SK-N-SH treated with all-trans-retinoic acid at 6 μM for 48 hours (cell line): ENCODE data around the gene CENPK.

Source experiments
- ARNTL ChIP-seq: fragments of 450-650 bp; formaldehyde crosslinking; IDR thresholded peaks from 2 replicates; pipeline ENCODE4 v1.5.0; 2020; ENCODE audit warnings: low read depth, mild to moderate bottlenecking, moderate library complexity, borderline replicate concordance
- CSRNP3 ChIP-seq: fragments of 250-450 bp; sonication (Bioruptor Pico); IDR thresholded peaks from 2 replicates; pipeline ENCODE4 v1.5.1; 2021; ENCODE audit warnings: mild to moderate bottlenecking, moderate library complexity
- GLIS3 ChIP-seq: fragments of 250-450 bp; sonication (Bioruptor Pico); IDR thresholded peaks from 2 replicates; pipeline ENCODE4 v1.5.0; 2020; ENCODE audit warnings: mild to moderate bottlenecking, moderate library complexity
- OSR1 ChIP-seq: fragments of 250-450 bp; sonication (Bioruptor Pico); IDR thresholded peaks from 2 replicates; pipeline ENCODE4 v1.8.0; 2022; ENCODE audit warnings: moderate library complexity, mild to moderate bottlenecking, inconsistent platforms
- PATZ1 ChIP-seq: fragments of 250-450 bp; sonication (Bioruptor Pico); IDR thresholded peaks from 2 replicates; pipeline ENCODE4 v1.8.0; 2020; ENCODE audit warnings: mild to moderate bottlenecking, moderate library complexity, borderline replicate concordance
- TSHZ2 ChIP-seq: fragments of 250-450 bp; sonication (Bioruptor Pico); IDR thresholded peaks from 2 replicates; pipeline ENCODE4 v1.5.0; 2020; ENCODE audit warnings: mild to moderate bottlenecking, moderate library complexity
- ZFP3 ChIP-seq: fragments of 250-450 bp; sonication (Bioruptor Pico); IDR thresholded peaks from 2 replicates; pipeline ENCODE4 v1.5.0; 2020; ENCODE audit warnings: mild to moderate bottlenecking, moderate library complexity

- TF ChIP-seq ARNTL (no peak), GLIS3 (CRISPR knock-in tag) (no peak), CSRNP3 (CRISPR knock-in tag) (no peak), TSHZ2 (CRISPR knock-in tag) (no peak), PATZ1 (CRISPR knock-in tag) (no peak), OSR1 (CRISPR knock-in tag) (no peak), ZFP3 (CRISPR knock-in tag) (no peak)
Measured at GRCh38 chr5:65530904-65531303, 32.1 kb downstream of the CENPK start.
